ENCODE results near the gene CECR2. TPM values are rescaled to one million over a fixed set of nuclear protein-coding genes. Genes with fewer than 3 reads are reported as not detected.
A peak's percentile ranks its signal among the peaks of the same experiment; 100 is the strongest.

The CECR2 gene
- total RNA-seq, 1 experiment from 2014 or later: 111 TPM

DNA sequence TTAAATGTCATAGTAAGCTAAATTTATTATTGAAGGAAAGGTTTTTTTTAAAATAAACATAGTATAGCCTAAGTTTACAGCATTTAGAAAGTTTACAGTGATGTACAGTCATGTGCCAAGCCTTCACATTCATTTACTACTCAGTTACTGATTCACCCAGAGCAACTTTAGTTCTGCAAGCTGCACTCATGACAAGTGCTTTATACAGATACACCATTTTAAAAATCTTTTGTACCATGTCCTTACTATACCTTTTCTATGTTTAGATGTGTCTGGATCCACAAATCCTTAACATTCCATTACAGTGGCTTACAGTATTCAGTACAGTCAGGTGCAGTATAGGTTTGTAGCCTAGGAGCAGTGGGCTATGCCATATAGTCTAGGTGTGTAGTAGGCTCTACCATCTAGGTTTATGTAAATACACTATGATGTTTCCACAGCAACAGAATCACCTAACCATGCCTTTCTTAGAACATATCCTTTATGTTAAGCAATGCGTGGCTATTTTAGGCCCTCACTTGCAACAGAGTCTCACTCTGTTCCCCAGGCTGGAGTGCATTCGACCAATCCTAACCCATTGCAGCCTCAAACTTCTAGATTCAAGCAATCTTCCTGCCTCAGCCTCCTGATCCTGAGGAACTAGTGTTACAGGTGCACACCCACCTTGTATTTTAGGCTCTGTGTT, 114.6 kb downstream of the CECR2 start:
- DNase-seq (ENCODE audit: low spot score) (no peak), ATAC-seq (no peak)
- H3K4me3 Mint-ChIP-seq: no peak overlapping the region
- no peaks in the 10 kb centered on the region for H3K9me3 Mint-ChIP-seq
- no peak for TF ChIP-seq ETV6 (CRISPR knock-in tag; IDR thresholded peaks at IDR 0.05)
- TF ChIP-seq ZNF121 (CRISPR knock-in tag; IDR thresholded peaks at IDR 0.05): no peak
- TF ChIP-seq ZNF532 (CRISPR knock-in tag; IDR thresholded peaks at IDR 0.05; ENCODE audit: borderline replicate concordance): no peak
- no peak for TF ChIP-seq ZNF263 (CRISPR knock-in tag; IDR thresholded peaks at IDR 0.05; ENCODE audit: low read depth)
- no peak for TF ChIP-seq ZNF416 (CRISPR knock-in tag; IDR thresholded peaks at IDR 0.05)
- no peak for TF ChIP-seq RELA (CRISPR knock-in tag; IDR thresholded peaks at IDR 0.05; ENCODE audit: borderline replicate concordance)
- H3K27me3 Mint-ChIP-seq (ENCODE audit: low read depth): no peaks in the 10 kb centered on the region
- H3K36me3 Mint-ChIP-seq: peaks cover 43% of the 10 kb centered on the region
- CTCF ChIA-PET: interaction anchor here (1.6 kb wide), 1 partner anchor 312 kb away, joined by 4 read pairs; no protein-coding TSS in a partner anchor
- no peak overlapping the region for H3K27ac Mint-ChIP-seq
- peaks cover 19% of the 10 kb centered on the region for H3K4me1 Mint-ChIP-seq
- POLR2A ChIA-PET: interaction anchor here (0.7 kb wide), 1 partner anchor 9 kb away, joined by 3 read pairs; no protein-coding TSS in a partner anchor

DNA sequence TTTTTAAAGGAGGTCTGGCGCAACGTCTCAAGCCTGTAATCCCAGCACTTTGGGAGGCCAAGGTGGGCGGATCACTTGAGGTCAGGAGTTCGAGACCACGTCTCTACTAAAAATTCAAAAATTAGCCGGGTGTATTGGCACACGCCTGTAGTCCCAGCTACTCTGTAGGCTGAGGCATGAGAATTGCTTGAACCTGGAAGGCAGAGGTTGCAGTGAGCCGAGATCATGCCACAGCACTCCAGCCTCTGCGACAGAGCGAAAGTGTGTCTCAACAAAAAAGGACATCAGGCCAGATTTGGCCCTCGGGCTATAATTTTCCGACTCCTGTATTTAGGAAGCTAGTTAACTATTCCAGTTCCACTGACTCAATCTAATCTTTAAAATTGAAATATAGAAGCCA, 115.3 kb downstream of the CECR2 start:
- no peaks in the 10 kb centered on the region for H3K27me3 Mint-ChIP-seq (ENCODE audit: low read depth)
- peaks cover 23% of the 10 kb centered on the region for H3K4me1 Mint-ChIP-seq
- ChIA-PET CTCF (interaction anchor here (3.4 kb wide), 1 partner anchor 313 kb away, joined by 12 read pairs; no protein-coding TSS in a partner anchor), POLR2A (no interaction called here)
- TF ChIP-seq, protein P1, sequence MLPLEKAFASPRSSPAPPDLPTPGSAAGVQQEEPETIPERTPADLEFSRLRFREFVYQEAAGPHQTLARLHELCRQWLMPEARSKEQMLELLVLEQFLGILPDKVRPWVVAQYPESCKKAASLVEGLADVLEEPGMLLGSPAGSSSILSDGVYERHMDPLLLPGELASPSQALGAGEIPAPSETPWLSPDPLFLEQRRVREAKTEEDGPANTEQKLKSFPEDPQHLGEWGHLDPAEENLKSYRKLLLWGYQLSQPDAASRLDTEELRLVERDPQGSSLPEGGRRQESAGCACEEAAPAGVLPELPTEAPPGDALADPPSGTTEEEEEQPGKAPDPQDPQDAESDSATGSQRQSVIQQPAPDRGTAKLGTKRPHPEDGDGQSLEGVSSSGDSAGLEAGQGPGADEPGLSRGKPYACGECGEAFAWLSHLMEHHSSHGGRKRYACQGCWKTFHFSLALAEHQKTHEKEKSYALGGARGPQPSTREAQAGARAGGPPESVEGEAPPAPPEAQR (CRISPR knock-in tag; IDR thresholded peaks at IDR 0.05): no peak
- TF ChIP-seq, protein P2, sequence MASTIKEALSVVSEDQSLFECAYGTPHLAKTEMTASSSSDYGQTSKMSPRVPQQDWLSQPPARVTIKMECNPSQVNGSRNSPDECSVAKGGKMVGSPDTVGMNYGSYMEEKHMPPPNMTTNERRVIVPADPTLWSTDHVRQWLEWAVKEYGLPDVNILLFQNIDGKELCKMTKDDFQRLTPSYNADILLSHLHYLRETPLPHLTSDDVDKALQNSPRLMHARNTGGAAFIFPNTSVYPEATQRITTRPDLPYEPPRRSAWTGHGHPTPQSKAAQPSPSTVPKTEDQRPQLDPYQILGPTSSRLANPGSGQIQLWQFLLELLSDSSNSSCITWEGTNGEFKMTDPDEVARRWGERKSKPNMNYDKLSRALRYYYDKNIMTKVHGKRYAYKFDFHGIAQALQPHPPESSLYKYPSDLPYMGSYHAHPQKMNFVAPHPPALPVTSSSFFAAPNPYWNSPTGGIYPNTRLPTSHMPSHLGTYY (CRISPR knock-in tag; IDR thresholded peaks at IDR 0.05): no peak
- TF ChIP-seq USF2 (CRISPR knock-in tag; IDR thresholded peaks at IDR 0.05) (no peak), NFYB (CRISPR knock-in tag; conservative IDR thresholded peaks at IDR 0.05; ENCODE audit: low read depth) (no peak)
- H3K9me3 Mint-ChIP-seq: no peaks in the 10 kb centered on the region
- ATAC-seq (no peak), DNase-seq (ENCODE audit: low spot score) (no peak)
- H3K27ac Mint-ChIP-seq: peak overlapping the region; percentile 78; the same call in 1 of the 2 replicates
- H3K36me3 Mint-ChIP-seq: peaks cover 35% of the 10 kb centered on the region
- H3K4me3 Mint-ChIP-seq: no peak overlapping the region

DNA sequence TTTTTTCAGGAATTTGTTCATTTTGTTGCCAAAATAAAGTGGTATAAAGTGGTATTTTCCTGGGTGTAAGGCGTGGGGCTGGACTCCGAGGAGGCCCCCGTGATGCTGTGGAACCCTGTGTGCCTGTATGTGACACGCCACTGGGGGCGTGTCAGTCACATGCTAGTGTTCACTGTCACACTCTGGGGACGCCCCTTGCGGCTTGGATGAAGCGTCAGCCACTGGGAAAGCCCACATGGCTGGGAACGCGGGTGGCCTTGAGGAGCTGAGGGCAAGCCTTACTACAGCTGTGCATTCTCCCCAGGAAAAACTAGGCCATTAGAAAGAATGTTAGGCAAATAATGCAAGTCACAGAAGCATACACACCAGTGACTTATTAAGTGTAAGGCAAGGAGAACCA, 117.1 kb downstream of the CECR2 start:
- Mint-ChIP-seq H3K4me3 (no peak overlapping the region), H3K36me3 (peaks cover 26% of the 10 kb centered on the region), H3K27ac (0 out of 2 replicates have a peak overlapping the region, but pooled peaks have one; percentile 64), H3K9me3 (no peaks in the 10 kb centered on the region), H3K27me3 (ENCODE audit: low read depth) (no peaks in the 10 kb centered on the region), H3K4me1 (peaks cover 36% of the 10 kb centered on the region)
- ChIA-PET POLR2A (no interaction called here), CTCF (interaction anchor here (0.6 to 3.4 kb wide), 3 partner anchors 201 to 314 kb away, joined by 3 to 12 read pairs (median 3); no protein-coding TSS in a partner anchor)
- TF ChIP-seq ZNF317 (CRISPR knock-in tag; IDR thresholded peaks at IDR 0.05; ENCODE audit: borderline replicate concordance, low read depth) (no peak), TEAD1 (CRISPR knock-in tag; IDR thresholded peaks at IDR 0.05) (no peak)
- ATAC-seq: peak; percentile 52
- DNase-seq (ENCODE audit: low spot score): no peak

All from WTC11 (cell line).